GM12878 (cell line): ENCODE data around the gene PCLO. TPM values are rescaled to one million over a fixed set of nuclear protein-coding genes. Genes with fewer than 3 reads are reported as not detected.

Experiments used
- ATAC-seq: fragments of 200-7000 bp; cut with Tn5 transposase; 3 replicates; pipeline ENCODE4 v1.9.1; 2020; ENCODE audit warnings: mild to moderate bottlenecking, moderate library complexity
- BruUV-seq: library from RNA; stranded (reverse); fragments of 400-500 nt; replicated peaks from 2 replicates; lab custom pipeline; 2021; lab: Mats Ljungman, UMichigan
- CTCF ChIA-PET: fragments of 300-600 bp; sonication (Branson Sonifier 250); formaldehyde crosslinking; extraction: SDS; loops from one replicate; lab custom pipeline; 2021; ENCODE audit warnings: inconsistent platforms; lab: Yijun Ruan, JAX
- POLR2A ChIA-PET: fragments of 350-600 bp; formaldehyde crosslinking; extraction: SDS; loops from one replicate; lab custom pipeline; 2021; ENCODE audit warnings: inconsistent platforms; lab: Charles Lee
- RAD21 ChIA-PET: fragments of 300-600 bp; sonication (Branson Sonifier 250); formaldehyde crosslinking; loops from one replicate; lab custom pipeline; 2023; ENCODE audit warnings: antibody characterized with exemption; ENCODE audit not compliant: unreplicated experiment; lab: Charles Lee
- SMC1A ChIA-PET: fragments of 300-600 bp; sonication (Branson Sonifier 250); formaldehyde crosslinking; loops from one replicate; lab custom pipeline; 2023; ENCODE audit not compliant: unreplicated experiment, uncharacterized antibody; lab: Charles Lee
- DNase-seq: peaks from one replicate; pipeline ENCODE4 v3.0.0-alpha.2; 2011; ENCODE audit warnings: low read depth, low spot score
- FAIRE-seq: peaks from 3 replicates; lab custom pipeline; 2011; peaks lifted over from hg19 to GRCh38; lab: Jason Lieb, UNC
- H2AFZ ChIP-seq: 2 replicates; pipeline ENCODE4 v1.6.0; 2011; ENCODE audit warnings: low read depth, low read length, control low read depth; ENCODE audit not compliant: control insufficient read depth
- H3K27ac ChIP-seq: 2 replicates; pipeline ENCODE4 v1.5.1; 2011; ENCODE audit warnings: control low read depth; ENCODE audit not compliant: control insufficient read depth, insufficient read depth
- H3K27me3 ChIP-seq, 2 experiments: replicated peaks in 1 of 2; 2 replicates each; pipeline versions ENCODE4 v1.6.0 to v1.6.1; 2011; ENCODE audit warnings: low read length in 1 of 2; ENCODE audit not compliant: control insufficient read depth in 2 of 2, insufficient read depth in 2 of 2
- H3K36me3 ChIP-seq, 2 experiments: 2 replicates each; pipeline ENCODE4 v1.5.1; 2011; ENCODE audit warnings: low read length in 1 of 2; ENCODE audit not compliant: control insufficient read depth in 2 of 2, insufficient read depth in 2 of 2
- H3K4me1 ChIP-seq: 2 replicates; pipeline ENCODE4 v1.6.1; 2011; ENCODE audit warnings: mild to moderate bottlenecking, low read length, moderate library complexity, mixed read lengths; ENCODE audit not compliant: control insufficient read depth, insufficient read depth
- H3K4me2 ChIP-seq: 2 replicates; pipeline ENCODE4 v1.6.0; 2011; ENCODE audit warnings: control low read depth; ENCODE audit not compliant: control insufficient read depth, insufficient read depth
- H3K4me3 ChIP-seq: fragments of 200-600 bp; sonication (generic); 2 replicates; pipeline ENCODE4 v1.5.1; 2016
- H3K79me2 ChIP-seq: 2 replicates; pipeline ENCODE4 v1.6.0; 2011; ENCODE audit warnings: low read length; ENCODE audit not compliant: control insufficient read depth, insufficient read depth
- H3K9ac ChIP-seq: 2 replicates; pipeline ENCODE4 v1.8.0; 2011; ENCODE audit warnings: low read length, control low read depth, mixed read lengths; ENCODE audit not compliant: control insufficient read depth, insufficient read depth
- H3K9me3 ChIP-seq: replicated peaks from 3 replicates; pipeline ENCODE4 v1.5.1; 2011; ENCODE audit warnings: mild to moderate bottlenecking, low read length; ENCODE audit not compliant: control insufficient read depth, insufficient read depth
- H4K20me1 ChIP-seq: 2 replicates; pipeline ENCODE4 v1.6.0; 2011; ENCODE audit not compliant: control insufficient read depth, insufficient read depth
- BACH1 ChIP-seq: fragments of 450-650 bp; IDR thresholded peaks from 2 replicates; pipeline ENCODE4 v1.6.1; 2017; ENCODE audit warnings: mild to moderate bottlenecking, borderline replicate concordance
- EZH2 ChIP-seq: IDR thresholded peaks from 2 replicates; pipeline ENCODE4 v1.6.1; 2012; ENCODE audit warnings: low read depth, mild to moderate bottlenecking, control low read depth, inconsistent platforms, low read length, borderline replicate concordance; ENCODE audit not compliant: control insufficient read depth
- IRF4 ChIP-seq: IDR thresholded peaks from 2 replicates; pipeline ENCODE4 v1.6.1; 2011; ENCODE audit warnings: low read depth, low read length
- PAX8 ChIP-seq: fragments of 450-650 bp; IDR thresholded peaks from 2 replicates; pipeline ENCODE4 v1.6.1; 2017; ENCODE audit warnings: mild to moderate bottlenecking, moderate library complexity
- STAT1 ChIP-seq: fragments of 450-650 bp; conservative IDR thresholded peaks from 2 replicates; pipeline ENCODE4 v1.6.1; 2014; ENCODE audit warnings: antibody characterized with exemption, mild to moderate bottlenecking
- ZBED1 ChIP-seq: IDR thresholded peaks from 2 replicates; pipeline ENCODE4 v1.6.1; 2016; ENCODE audit warnings: borderline replicate concordance
- ZNF384 ChIP-seq: IDR thresholded peaks from 2 replicates; pipeline ENCODE4 v1.6.1; 2012; ENCODE audit warnings: low read depth, mild to moderate bottlenecking, low read length, improper control_type of control experiment, borderline replicate concordance
- WGBS: methylation state at CpG from one replicate; pipeline ENCODE4 v1.1.6; 2016; ENCODE audit warnings: low lambda C conversion rate; ENCODE audit not compliant: insufficient replicate concordance, insufficient coverage; ENCODE audit errors: missing lambda C conversion rate; 5-methylcytosine and 5-hydroxymethylcytosine counted together
- in situ Hi-C: fragments of 300-500 bp; cut with MboI; formaldehyde crosslinking; loops from 9 replicates; pipeline ENCODE4 v1.14.3; 2018; ENCODE audit warnings: mixed read lengths
- intact Hi-C: fragments of 100-400 bp; cut with micrococcal nuclease; formaldehyde crosslinking; loops from one replicate; pipeline ENCODE4 v1.14.2; 2022; ENCODE audit not compliant: unreplicated experiment
- polyA plus RNA-seq, 11 experiments: library from polyadenylated mRNA; depleted of rRNA in 4 of 11; unstranded in 6 of 11; stranded (reverse) in 5 of 11; fragments of >200 nt; fragmentation: Nextera tagmentation in 4 of 11; fragmentation: Illumina TruSeq in 1 of 11; extraction: Ambion mirVana in 4 of 11; extraction: Trizol in 1 of 11; gene quantifications; 1 replicate in 1 of 11; 2 replicates in 10 of 11; pipeline versions ENCODE4 v1.2.1 to v1.2.3, GENCODE V29; 2011 to 2016; ENCODE audit warnings: inconsistent platforms in 2 of 11, missing spikeins in 2 of 11, low read depth in 1 of 11
- total RNA-seq, 4 experiments: library from RNA; depleted of rRNA in 3 of 4; stranded (reverse); fragments of >200 nt in 3 of 4; fragmentation: Illumina TruSeq in 1 of 4; extraction: Trizol in 1 of 4; gene quantifications; 2 replicates each; pipeline versions ENCODE4 v1.2.1 to v1.2.3, GENCODE V29; 2013 to 2021
- TF ChIP-seq, protein P1 (sequence below): fragments of 450-650 bp; IDR thresholded peaks from 2 replicates; pipeline ENCODE4 v1.6.1; 2017; ENCODE audit warnings: borderline replicate concordance
- TF ChIP-seq, protein P2 (sequence below): IDR thresholded peaks from 2 replicates; pipeline ENCODE4 v1.6.1; 2011; ENCODE audit warnings: borderline replicate concordance, low read depth, mild to moderate bottlenecking, moderate library complexity, low read length; ENCODE audit not compliant: insufficient read depth, poor library complexity, severe bottlenecking
- TF ChIP-seq, protein P3 (sequence below): fragments of 450-650 bp; IDR thresholded peaks from 2 replicates; pipeline ENCODE4 v1.6.1; 2016; ENCODE audit warnings: mild to moderate bottlenecking

PCLO gene
- total and polyA plus RNA-seq, 10 of the 15 experiments (the other 5 are each of a cell fraction or from before 2014, with no cell fraction given): 0.01 to 0.08 (median 0.03) TPM; not detected in 6

DNA sequence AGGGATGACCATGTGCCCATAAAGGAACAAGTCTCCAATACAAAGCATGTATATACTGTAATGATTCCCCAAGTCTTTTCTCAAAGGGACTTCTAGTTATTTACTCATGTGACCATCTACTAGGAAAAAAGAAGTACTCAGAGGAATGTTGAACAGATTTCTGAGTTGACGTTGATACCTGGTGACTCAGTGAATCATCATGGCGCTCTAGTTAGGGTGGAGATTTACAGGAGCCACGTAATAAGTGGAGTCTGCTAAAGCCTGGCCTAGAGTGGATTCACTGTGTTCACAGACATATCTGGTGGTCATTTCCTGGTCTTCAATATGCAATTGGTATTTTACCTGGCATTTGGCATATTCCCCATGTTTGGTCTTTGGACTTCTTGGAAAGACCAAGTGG, 416.9 kb downstream of the PCLO start:
- FAIRE-seq (no peak), DNase-seq (no peak), ATAC-seq (no peak)
- SMC1A ChIA-PET: no interaction called here
- no peak overlapping the region for H3K4me3 ChIP-seq
- no peaks in the 10 kb centered on the region for H3K79me2 ChIP-seq
- H3K27ac ChIP-seq: no peak overlapping the region
- TF ChIP-seq, protein P1, sequence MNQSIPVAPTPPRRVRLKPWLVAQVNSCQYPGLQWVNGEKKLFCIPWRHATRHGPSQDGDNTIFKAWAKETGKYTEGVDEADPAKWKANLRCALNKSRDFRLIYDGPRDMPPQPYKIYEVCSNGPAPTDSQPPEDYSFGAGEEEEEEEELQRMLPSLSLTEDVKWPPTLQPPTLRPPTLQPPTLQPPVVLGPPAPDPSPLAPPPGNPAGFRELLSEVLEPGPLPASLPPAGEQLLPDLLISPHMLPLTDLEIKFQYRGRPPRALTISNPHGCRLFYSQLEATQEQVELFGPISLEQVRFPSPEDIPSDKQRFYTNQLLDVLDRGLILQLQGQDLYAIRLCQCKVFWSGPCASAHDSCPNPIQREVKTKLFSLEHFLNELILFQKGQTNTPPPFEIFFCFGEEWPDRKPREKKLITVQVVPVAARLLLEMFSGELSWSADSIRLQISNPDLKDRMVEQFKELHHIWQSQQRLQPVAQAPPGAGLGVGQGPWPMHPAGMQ: no peak
- TF ChIP-seq IRF4 (no peak), ZNF384 (no peak), PAX8 (no peak), BACH1 (no peak), STAT1 (no peak), EZH2 (no peak), ZBED1 (no peak)
- TF ChIP-seq, protein P2, sequence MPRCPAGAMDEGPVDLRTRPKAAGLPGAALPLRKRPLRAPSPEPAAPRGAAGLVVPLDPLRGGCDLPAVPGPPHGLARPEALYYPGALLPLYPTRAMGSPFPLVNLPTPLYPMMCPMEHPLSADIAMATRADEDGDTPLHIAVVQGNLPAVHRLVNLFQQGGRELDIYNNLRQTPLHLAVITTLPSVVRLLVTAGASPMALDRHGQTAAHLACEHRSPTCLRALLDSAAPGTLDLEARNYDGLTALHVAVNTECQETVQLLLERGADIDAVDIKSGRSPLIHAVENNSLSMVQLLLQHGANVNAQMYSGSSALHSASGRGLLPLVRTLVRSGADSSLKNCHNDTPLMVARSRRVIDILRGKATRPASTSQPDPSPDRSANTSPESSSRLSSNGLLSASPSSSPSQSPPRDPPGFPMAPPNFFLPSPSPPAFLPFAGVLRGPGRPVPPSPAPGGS: no peak
- TF ChIP-seq, protein P3, sequence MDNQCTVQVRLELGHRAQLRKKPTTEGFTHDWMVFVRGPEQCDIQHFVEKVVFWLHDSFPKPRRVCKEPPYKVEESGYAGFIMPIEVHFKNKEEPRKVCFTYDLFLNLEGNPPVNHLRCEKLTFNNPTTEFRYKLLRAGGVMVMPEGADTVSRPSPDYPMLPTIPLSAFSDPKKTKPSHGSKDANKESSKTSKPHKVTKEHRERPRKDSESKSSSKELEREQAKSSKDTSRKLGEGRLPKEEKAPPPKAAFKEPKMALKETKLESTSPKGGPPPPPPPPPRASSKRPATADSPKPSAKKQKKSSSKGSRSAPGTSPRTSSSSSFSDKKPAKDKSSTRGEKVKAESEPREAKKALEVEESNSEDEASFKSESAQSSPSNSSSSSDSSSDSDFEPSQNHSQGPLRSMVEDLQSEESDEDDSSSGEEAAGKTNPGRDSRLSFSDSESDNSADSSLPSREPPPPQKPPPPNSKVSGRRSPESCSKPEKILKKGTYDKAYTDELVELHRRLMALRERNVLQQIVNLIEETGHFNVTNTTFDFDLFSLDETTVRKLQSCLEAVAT: no peak
- intact Hi-C loops (no loop called here), in situ Hi-C loops (no loop called here)
- H3K36me3 ChIP-seq: no peaks in the 10 kb centered on the region
- no peaks in the 10 kb centered on the region for H3K9me3 ChIP-seq
- POLR2A ChIA-PET: no interaction called here
- WGBS: 25% methylated on average over 3 of the region's 3 CpGs
- no peak overlapping the region for H2AFZ ChIP-seq
- no peaks in the 10 kb centered on the region for H4K20me1 ChIP-seq
- H3K4me2 ChIP-seq: no peak overlapping the region
- no TSS peak for BruUV-seq
- no peaks in the 10 kb centered on the region; a peak in 1 of 4 replicates for H3K27me3 ChIP-seq
- H3K4me1 ChIP-seq: no peaks in the 10 kb centered on the region
- RAD21 ChIA-PET: no interaction called here
- CTCF ChIA-PET: no interaction called here
- H3K9ac ChIP-seq: no peak overlapping the region
